Activated T-cell treated with anti-CD3 and anti-CD28 coated beads, Interleukin-2, amount 50 U/mL, for 72 hours (primary cell): ENCODE measurements around the gene KCNK3. TPM values are rescaled to one million over a fixed set of nuclear protein-coding genes. Genes with fewer than 3 reads are reported as not detected.

Source experiments
- ATAC-seq, 2 donors: fragments of 150-1000 bp; cut with Tn5 transposase; replicated peaks in 1 of 2; 2 replicates each; pipeline ENCODE4 v1.10.0; 2021; ENCODE audit warnings: moderate library complexity in 2 of 2, mild to moderate bottlenecking in 1 of 2
- DNase-seq, 2 donors: peaks; one replicate each; pipeline ENCODE4 v3.0.0; 2021 to 2022; ENCODE audit warnings: mixed read lengths in 1 of 2
- H3K27ac Mint-ChIP-seq: one replicate; pipeline ENCODE4 v1.8.0; 2022; ENCODE audit warnings: mild to moderate bottlenecking, moderate library complexity, mixed read lengths
- H3K27me3 Mint-ChIP-seq: one replicate; pipeline ENCODE4 v1.8.0; 2022; ENCODE audit warnings: low read depth, mixed read lengths
- H3K36me3 Mint-ChIP-seq, 2 donors: one replicate each; pipeline ENCODE4 v1.8.0; 2022; ENCODE audit warnings: mixed read lengths in 2 of 2, mild to moderate bottlenecking in 1 of 2; ENCODE audit not compliant: insufficient read depth in 2 of 2
- H3K4me1 Mint-ChIP-seq: one replicate; pipeline ENCODE4 v1.8.0; 2022; ENCODE audit warnings: low read depth, mixed read lengths
- H3K4me3 Mint-ChIP-seq, 2 donors: one replicate each; pipeline ENCODE4 v1.8.0; 2022; ENCODE audit warnings: mild to moderate bottlenecking in 2 of 2, mixed read lengths in 2 of 2, moderate library complexity in 2 of 2
- H3K9me3 Mint-ChIP-seq, 2 donors: one replicate each; pipeline ENCODE4 v1.8.0; 2022; ENCODE audit warnings: mixed read lengths in 2 of 2
- total RNA-seq, 2 donors: library from RNA; stranded (reverse); gene quantifications; one replicate each; pipeline ENCODE4 v1.2.3, GENCODE V29; 2022

The KCNK3 gene
- total RNA-seq, 2 donors from 2014 or later = not detected

DNA sequence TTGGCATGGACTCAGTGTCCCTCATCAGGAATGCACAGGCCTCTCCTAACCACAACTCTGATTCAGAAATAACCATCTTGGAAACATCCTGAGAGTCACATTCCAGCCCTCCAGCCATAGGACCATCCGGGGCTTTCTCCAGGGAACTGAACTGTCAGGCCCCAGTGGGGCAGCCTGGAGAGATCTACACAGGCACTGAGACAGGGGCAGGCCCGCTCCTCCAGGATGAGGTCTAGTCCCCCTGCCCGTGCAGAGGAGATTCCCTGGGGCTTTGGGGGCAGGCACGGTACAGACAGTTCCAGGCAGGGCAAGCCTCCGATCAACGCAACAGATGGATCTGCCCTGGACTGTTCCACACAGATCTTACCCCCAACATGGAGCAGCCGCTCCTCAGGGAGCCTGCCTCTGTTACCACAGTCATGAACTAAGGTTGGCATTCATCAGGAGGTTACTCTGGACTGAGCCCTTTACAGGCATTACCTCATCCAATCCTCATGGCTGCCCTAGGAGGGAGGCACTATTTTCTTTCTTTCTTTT is 12.0 kb downstream of the KCNK3 start:
- Mint-ChIP-seq H3K4me3 (no peak overlapping the region), H3K4me1 (no peaks in the 10 kb centered on the region), H3K27ac (no peak overlapping the region), H3K27me3 (peaks cover 13% of the 10 kb centered on the region), H3K9me3 (no peaks in the 10 kb centered on the region), H3K36me3 (no peaks in the 10 kb centered on the region)
- ATAC-seq = no peak
- no peak for DNase-seq

DNA sequence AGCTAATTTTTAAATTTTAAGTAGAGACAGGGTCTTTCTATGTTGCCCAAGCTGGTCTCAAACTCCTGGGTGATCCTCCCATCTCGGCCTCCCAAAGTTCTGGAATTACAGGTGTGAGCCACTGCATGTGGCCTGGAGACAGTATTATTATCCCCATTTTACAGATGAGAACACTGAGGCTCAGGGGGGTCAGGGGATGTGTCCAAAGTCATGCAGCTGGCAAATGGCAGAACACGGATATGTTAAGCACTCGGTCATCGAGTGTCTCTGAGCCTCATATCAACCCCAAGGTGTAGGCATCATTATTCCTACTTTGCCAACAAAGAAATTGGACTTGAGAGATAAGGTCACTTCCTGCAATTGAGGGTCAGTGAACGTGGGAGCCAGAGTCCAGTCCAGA is 12.6 kb downstream of the KCNK3 start:
- Mint-ChIP-seq H3K36me3 (no peaks in the 10 kb centered on the region), H3K4me3 (no peak overlapping the region), H3K27ac (no peak overlapping the region)

DNA sequence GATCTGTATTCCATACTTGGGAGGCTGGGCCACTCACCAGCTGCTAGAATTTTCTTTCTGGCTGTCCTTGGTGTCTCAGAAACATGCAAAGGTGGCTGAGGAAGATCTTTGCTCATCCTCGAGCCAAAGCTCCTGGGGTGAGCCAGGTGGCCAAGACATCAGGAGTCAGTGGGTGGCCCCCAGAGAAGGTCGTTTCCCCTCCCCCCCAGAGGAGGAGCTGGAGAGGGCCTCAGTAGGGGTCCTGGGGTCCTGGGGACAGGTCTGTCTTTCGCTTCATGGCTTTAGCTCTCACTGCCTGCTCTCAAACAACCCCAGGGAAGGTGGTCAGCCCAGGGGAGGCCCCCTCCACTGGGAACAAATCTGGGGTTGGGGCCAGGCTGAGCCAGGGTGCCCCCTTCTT is 13.6 kb downstream of the KCNK3 start:
- Mint-ChIP-seq H3K4me3 (no peak overlapping the region), H3K9me3 (no peaks in the 10 kb centered on the region), H3K27ac (no peak overlapping the region), H3K4me1 (no peaks in the 10 kb centered on the region), H3K27me3 (peaks cover 3% of the 10 kb centered on the region), H3K36me3 (no peaks in the 10 kb centered on the region)
- DNase-seq (no peak), ATAC-seq (no peak)

More for the DNA sequence above, 12.6 kb downstream of the KCNK3 start:
- Mint-ChIP-seq H3K27me3 (peaks cover 13% of the 10 kb centered on the region), H3K9me3 (no peaks in the 10 kb centered on the region), H3K4me1 (no peaks in the 10 kb centered on the region)
- DNase-seq = no peak
- no peak for ATAC-seq

DNA sequence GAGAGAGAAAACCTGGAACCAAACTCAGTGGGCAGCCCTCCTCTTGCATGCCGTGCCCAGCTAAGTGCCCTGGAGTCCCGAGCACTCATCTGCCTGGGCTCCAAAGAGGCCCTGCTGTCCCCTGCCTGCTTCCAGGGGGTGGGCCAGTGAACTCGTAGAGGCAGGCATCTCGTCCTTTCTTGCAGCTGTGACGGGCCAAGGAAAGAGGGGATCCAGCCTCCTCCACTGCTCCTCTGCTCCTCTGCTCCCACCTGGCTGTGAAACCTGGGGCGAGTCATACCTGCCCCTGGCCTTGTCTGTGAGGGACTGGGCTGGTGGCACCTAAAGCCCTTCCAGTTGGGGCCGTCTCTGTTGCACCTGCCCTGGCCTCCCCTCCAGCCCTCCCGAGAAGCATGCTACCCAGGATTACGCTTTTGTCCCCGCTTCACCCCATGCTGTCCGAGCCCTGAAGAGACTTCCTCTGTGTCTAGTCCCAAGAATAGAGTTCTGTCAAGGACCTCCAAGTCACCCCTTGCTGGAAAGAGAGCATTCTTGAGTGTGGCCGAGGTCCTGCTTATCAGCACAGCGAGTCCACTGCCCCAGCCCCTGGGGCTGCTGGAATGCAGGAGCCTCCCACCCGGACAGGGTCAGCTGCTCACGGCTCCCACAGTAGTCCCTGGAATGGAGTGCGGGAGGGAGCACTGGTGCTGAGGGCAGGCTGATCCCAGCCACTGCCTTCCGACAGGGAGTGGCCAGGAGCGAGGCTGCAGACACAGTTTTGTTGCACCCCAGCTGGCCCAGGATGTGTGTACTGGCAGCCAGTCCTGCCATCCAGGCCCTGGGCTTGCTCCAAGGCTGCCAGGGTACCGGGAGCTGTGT is 14.3 kb downstream of the KCNK3 start:
- Mint-ChIP-seq H3K27ac (no peak overlapping the region), H3K36me3 (no peaks in the 10 kb centered on the region), H3K4me1 (no peaks in the 10 kb centered on the region), H3K27me3 (no peaks in the 10 kb centered on the region), H3K4me3 (no peak overlapping the region), H3K9me3 (no peaks in the 10 kb centered on the region)
- DNase-seq = no peak
- ATAC-seq = no peak

DNA sequence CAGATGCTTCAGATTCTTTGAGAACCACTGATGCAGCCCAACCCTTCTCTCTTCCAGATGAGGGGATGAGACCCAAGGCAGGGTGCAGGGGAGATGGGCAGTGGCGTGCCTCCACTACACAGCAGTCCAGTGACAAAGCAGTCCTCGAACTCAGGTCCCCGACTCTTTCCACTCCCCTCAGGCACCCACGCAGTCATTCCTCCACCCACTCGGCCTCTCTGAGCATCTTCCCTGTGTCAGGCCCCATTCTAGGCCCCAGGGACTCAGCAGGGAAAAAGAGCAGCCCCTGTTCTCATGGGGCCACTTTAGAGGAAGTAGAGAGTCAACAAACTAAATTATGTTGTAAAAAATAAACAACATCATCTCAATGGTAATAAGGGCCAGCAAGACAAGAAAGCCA is 15.2 kb downstream of the KCNK3 start:
- no peaks in the 10 kb centered on the region for H3K27me3 Mint-ChIP-seq
- ATAC-seq = no peak
- no peaks in the 10 kb centered on the region for H3K4me1 Mint-ChIP-seq
- H3K36me3 Mint-ChIP-seq = no peaks in the 10 kb centered on the region
- H3K4me3 Mint-ChIP-seq = no peak overlapping the region
- H3K27ac Mint-ChIP-seq = no peak overlapping the region
- no peak for DNase-seq
- no peaks in the 10 kb centered on the region for H3K9me3 Mint-ChIP-seq

DNA sequence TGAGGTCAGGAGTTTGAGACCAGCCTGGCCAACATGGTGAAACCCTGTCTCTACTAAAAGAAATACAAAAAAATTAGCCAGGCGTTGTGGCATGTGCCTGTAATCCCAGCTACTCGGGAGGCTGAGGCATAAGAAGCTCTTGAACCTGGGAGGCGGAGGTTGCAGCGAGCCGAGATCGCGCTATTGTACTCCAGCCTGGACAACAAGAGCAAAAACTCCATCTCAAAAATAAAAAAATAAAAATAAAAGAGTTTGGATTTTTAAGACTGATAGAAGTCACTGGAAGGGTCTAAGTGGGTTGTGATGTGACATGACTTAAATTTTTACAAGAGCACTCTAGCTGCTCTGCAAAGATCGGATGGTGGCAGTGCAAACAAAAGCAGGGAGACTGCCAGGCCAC is 15.9 kb downstream of the KCNK3 start:
- no peaks in the 10 kb centered on the region for H3K9me3 Mint-ChIP-seq
- H3K27me3 Mint-ChIP-seq = no peaks in the 10 kb centered on the region
- no peak for ATAC-seq
- no peak overlapping the region for H3K4me3 Mint-ChIP-seq
- DNase-seq = no peak
- no peak overlapping the region for H3K27ac Mint-ChIP-seq
- no peaks in the 10 kb centered on the region for H3K36me3 Mint-ChIP-seq
- H3K4me1 Mint-ChIP-seq = no peaks in the 10 kb centered on the region

DNA sequence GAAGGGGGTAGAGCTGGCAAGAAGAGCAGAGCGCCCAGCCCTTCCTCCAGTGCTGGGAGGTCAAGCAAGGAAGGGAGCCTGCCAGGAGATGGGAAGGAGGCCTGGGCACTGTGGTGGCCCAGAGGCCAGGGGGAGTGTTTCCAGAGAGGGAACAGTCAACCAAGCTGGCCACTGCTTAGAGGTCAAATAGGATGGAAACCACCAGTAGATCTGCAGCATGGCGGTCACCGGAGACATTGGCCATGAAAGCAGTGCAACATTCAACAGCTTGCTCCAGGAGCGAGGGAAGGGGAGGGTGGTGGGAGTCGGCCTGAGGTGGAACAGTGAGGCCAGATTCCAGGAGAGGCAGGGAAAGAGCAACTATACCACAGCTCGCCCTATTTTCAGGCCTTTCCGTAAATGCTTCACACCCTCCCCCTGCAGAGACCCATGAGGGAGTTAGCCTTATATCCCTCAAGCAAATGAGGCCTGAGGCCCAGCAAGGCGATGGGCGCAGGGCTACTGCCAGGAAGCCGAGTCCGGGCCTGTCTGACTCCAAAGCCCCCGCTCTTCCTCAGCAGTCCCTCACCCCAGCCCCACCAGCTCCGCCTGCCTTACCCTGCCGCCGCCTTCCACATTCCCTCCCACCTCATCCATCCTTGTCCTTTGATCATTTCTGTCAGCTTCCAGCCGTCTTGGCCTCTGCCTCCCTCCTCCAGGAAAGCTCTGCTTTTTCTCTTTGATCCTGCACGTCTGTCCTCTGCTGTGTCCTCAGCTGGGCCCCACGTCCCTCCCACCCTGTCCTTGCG is 17.0 kb downstream of the KCNK3 start:
- no peak for ATAC-seq
- Mint-ChIP-seq H3K9me3 (no peaks in the 10 kb centered on the region), H3K27me3 (no peaks in the 10 kb centered on the region), H3K36me3 (no peaks in the 10 kb centered on the region), H3K4me1 (no peaks in the 10 kb centered on the region), H3K27ac (no peak overlapping the region), H3K4me3 (no peak overlapping the region)
- no peak for DNase-seq

DNA sequence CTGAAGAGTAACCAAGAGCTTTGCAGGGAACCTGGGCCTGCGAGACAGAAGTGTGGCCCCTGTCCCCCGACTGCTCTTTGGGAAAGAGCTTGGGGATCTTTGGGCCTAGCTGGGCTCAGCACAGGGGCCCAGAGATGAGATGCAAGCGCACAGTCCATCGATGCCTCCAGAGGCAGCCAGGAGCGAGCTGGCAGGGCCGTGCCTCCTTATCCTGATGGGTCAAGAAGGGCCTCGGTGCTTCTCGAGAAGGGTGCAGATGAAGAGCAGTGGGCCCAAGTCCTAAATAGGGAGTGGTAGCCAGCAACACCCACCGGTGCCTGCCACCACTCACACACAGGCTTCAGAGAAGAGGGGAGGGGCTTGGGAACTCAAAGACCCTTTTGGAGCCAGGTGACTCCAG is 17.6 kb downstream of the KCNK3 start:
- no peak overlapping the region for H3K27ac Mint-ChIP-seq
- no peak overlapping the region for H3K4me3 Mint-ChIP-seq
- H3K36me3 Mint-ChIP-seq = no peaks in the 10 kb centered on the region
- ATAC-seq (no peak), DNase-seq (no peak)
- H3K27me3 Mint-ChIP-seq = no peaks in the 10 kb centered on the region
- no peaks in the 10 kb centered on the region for H3K4me1 Mint-ChIP-seq
- H3K9me3 Mint-ChIP-seq = no peaks in the 10 kb centered on the region

DNA sequence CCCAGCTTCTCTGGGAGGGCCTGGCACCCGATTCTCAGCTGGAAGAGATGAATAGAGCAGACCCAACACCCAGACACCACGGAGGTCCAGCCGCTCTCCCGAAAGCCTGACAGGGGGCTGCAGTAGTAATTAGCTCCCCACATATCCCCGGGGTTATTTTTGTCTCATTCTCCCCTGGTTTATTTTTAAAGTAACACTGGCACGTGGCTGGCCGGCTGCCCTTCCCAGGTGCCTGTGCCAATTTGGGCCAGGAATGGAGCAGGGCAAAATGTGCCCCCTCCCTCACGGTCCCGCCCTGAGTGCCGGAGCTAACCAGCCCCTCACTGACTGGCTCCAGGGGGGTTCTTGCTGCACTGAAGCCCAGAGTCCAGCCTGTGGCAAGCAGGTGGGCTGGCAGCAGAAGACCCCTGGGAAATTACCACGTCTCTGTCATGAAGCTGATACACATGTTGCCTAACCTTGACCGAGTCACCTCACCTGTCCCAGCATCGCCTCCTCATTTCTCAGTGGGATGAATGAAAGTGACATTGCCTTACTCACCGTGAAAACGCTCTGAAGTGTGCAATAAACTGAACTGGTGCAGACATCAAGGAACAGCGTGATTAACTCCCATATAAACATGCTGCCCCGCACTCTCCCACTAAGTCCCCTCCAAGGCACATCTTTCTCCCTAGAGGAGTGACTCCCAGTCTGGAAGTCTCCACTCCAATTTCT is 18.4 kb downstream of the KCNK3 start:
- no peak overlapping the region for H3K27ac Mint-ChIP-seq
- ATAC-seq (no peak), DNase-seq (no peak)
- H3K36me3 Mint-ChIP-seq = no peaks in the 10 kb centered on the region
- no peak overlapping the region for H3K4me3 Mint-ChIP-seq
- H3K4me1 Mint-ChIP-seq = no peaks in the 10 kb centered on the region
- no peaks in the 10 kb centered on the region for H3K9me3 Mint-ChIP-seq
- no peaks in the 10 kb centered on the region for H3K27me3 Mint-ChIP-seq

DNA sequence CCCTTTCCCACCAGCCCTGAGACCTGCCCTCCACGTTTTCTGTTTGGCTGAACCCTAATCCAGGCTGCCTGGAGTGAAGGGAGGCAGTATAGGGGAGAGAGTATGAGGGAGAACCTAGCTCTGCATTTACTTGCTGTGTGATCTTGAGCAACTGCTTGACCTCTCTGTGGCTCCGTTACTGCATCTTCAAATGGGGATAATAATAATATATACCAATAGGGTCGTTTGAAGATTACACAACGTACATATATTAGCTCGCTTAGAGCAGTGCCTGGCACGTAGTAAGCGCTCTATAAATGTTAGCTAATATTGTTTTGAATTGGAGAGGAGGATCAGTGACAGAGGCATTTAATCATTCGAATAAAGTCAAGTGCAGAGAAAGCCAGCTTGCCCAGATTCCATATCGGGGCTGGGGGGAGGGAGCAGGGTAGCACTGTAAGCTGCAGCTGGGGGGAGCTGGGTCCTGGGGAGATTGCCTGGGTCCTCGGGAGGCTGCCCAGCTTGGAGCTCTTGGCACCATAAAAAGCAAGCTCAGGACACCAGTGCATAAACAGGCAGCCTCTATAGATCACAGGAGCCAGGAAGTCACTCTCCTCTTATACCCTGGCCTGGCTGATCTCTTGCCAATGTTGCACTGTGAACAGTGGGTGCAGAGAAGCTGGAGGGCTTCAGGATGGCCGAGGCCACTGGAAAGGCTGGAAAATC is 19.1 kb downstream of the KCNK3 start:
- Mint-ChIP-seq H3K27me3 (no peaks in the 10 kb centered on the region), H3K9me3 (no peaks in the 10 kb centered on the region), H3K4me1 (no peaks in the 10 kb centered on the region), H3K36me3 (no peaks in the 10 kb centered on the region), H3K4me3 (no peak overlapping the region), H3K27ac (no peak overlapping the region)
- DNase-seq (no peak), ATAC-seq (no peak)

DNA sequence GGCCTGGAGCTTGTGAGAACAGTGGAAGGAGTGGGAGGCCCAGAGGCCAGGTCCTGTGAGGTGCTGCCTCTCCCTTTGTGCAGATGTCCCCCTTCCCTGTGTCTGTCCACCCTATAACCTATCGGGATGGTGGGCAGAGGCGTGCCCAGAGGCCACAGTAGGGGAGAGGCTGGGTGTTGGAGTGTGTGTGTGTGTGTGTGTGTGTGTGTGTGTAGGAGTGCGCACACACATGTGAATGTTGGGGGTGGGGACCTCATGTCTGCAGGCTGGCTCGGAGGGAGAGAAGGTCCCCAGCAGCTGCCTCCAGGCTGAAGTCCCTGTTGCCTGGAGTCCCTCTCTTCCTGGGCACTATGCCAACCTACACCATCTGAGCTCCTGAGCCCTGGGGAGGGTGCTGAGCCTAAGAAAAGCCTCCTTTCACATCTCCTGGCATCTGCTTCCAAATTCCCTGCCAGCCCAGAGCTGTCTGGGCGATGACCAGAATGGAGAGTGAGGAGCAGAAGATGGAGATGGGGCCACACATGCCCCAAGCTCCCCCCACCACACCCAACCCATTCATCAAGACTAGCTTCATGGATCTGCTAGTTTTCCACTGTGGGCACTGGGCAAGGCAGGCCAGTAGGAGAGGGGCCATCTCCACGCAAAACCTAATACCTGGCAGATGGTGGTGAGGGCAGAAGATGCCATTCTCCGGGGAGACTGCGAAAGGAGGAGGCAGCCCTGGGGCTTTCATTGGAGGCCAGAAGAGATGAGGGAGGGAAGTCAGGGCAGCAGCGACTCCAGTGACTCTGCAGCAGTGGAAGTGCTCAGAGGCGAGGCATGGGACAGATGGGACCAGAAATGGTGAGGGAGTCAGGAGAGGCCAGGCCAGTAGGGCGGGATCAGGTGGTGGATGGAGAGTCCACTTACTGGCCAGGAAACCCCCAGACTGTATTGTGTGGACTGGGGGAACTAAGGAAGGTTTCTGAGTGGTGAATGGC is 20.3 kb downstream of the KCNK3 start:
- Mint-ChIP-seq H3K4me3 (no peak overlapping the region), H3K27me3 (no peaks in the 10 kb centered on the region), H3K9me3 (no peaks in the 10 kb centered on the region), H3K36me3 (no peaks in the 10 kb centered on the region), H3K27ac (no peak overlapping the region), H3K4me1 (no peaks in the 10 kb centered on the region)
- ATAC-seq (no peak), DNase-seq (no peak)
